ENCODE results near the gene LRRC45. TPM values are rescaled to one million over a fixed set of nuclear protein-coding genes. Genes with fewer than 3 reads are reported as not detected.

The LRRC45 gene
- total and polyA plus RNA-seq, 9 of the 15 experiments (the other 6 are each of a cell fraction or from before 2014, with no cell fraction given): 3.5 to 21.5 (median 11.2) TPM; not detected in 2

- peak; percentile 84 for TF ChIP-seq ARID4B (CRISPR knock-in tag; IDR thresholded peaks at IDR 0.05)
- TF ChIP-seq CCAR2 (IDR thresholded peaks at IDR 0.05; ENCODE audit: low read depth, low read length): no peak
- TF ChIP-seq NCOA1 (IDR thresholded peaks at IDR 0.05; ENCODE audit: low read depth): no peak
- TF ChIP-seq AFF1 (IDR thresholded peaks at IDR 0.05; ENCODE audit: low read depth in 1 of 2, partially characterized antibody in 2 of 2): no peak
- TF ChIP-seq HEY1 (CRISPR knock-in tag; IDR thresholded peaks at IDR 0.05; ENCODE audit: borderline replicate concordance): no peak
- TF ChIP-seq ARID1B (IDR thresholded peaks at IDR 0.05): peak; percentile 40; the same call in 1 of the 2 replicates
- no peak for TF ChIP-seq ZNF175 (CRISPR knock-in tag; IDR thresholded peaks at IDR 0.05; ENCODE audit: low read depth)
- TF ChIP-seq GTF2B (IDR thresholded peaks at IDR 0.05; ENCODE audit: extremely low read depth, insufficient read length): no peak
- no peak for TF ChIP-seq HNRNPK (IDR thresholded peaks at IDR 0.05; ENCODE audit: low read depth, low read length, poor library complexity, severe bottlenecking)
- TF ChIP-seq SP1 (CRISPR knock-in tag; IDR thresholded peaks at IDR 0.05): peak; percentile 83
- TF ChIP-seq MNT (conservative IDR thresholded peaks at IDR 0.05): peak; percentile 84 to 91
- no peak for TF ChIP-seq NR1H2 (CRISPR knock-in tag; IDR thresholded peaks at IDR 0.05)
Observed at GRCh38 chr17:82030470-82031302, 7.6 kb downstream of the LRRC45 start (continued).
